Stimulated activated CD4-positive, alpha-beta T cell treated with anti-CD3 and anti-CD28 coated beads, TNF-alpha, amount 100 ng/mL, for 48 hours (primary cell): Measurements from ENCODE around the gene CXADR.
A peak's percentile ranks its signal among the peaks of the same experiment; 100 is the strongest.

Experiments
- DNase-seq, 3 donors: peaks; one replicate each; pipeline ENCODE4 v3.0.0-alpha.2; 2020; ENCODE audit warnings: low read depth in 3 of 3

The CXADR gene

GRCh38 chr21:17597680-17598079 is 84.8 kb downstream of the CXADR start:
- no peak for DNase-seq

DNA sequence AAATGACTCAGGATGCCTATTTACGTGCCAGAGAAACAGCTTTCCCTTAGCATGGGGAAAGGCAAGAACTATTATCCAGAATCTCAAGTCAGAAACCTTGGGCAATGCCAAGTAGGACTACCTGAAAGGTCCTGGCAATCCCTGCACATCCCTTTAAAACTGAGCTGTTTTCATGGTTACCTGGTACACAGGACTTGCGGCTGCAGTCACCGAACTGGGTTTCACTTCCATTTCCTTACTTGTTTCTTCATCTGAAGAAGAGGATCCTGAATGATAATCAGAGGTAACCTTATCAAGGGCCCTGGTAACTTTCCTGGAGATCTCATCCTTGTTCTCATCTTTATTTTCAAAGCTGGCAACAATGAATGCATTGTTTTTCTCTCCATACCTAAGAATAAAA is 85.6 kb downstream of the CXADR start:
- DNase-seq, result no peak

GRCh38 chr21:17602874-17603273 is 90.0 kb downstream of the CXADR start:
- no peak for DNase-seq

GRCh38 chr21:17607684-17608083 is 94.8 kb downstream of the CXADR start:
- DNase-seq, result no peak

GRCh38 chr21:17609681-17610080 is 96.8 kb downstream of the CXADR start:
- DNase-seq, result no peak

- DNase-seq, result no peak
These were observed 98.1 kb downstream of the CXADR start for GRCh38 chr21:17610911-17611310.

DNA sequence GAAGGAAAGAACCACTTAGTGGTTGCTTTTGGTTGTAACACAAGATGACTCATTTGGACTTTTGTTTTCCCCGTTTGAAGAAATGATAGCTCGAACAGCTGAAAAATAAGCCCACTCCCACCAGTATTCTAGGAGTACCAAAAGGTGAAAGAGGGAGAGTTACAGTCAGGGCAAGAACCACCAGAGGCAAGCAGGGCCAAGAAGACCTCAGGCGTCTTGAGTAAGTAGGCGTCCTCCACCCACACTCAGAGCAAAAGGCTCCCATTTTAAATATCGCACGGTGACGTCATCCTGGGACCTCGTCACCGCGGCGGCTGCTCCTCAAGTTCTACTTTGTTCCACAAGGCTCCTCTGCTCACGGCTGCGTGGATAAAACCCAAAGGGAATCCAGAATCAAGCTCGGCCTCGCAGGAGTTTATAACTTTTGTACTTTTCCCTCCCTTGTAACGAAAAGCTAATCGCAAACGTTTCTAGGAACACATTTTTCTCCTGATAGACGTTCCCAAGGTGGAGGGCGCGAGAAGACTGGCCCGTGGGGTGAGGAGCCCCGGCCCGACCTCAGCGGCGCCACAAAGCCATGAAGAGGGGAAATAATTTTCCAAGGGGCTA is 98.7 kb downstream of the CXADR start:
- peak; percentile 61 to 83 (median 69) for DNase-seq

GRCh38 chr21:17612023-17612564 is 99.3 kb downstream of the CXADR start:
- DNase-seq, result peak in 1 of 3 donors; percentile 9

- DNase-seq, result peak; percentile 58 to 77 (median 60)
These were observed 99.9 kb downstream of the CXADR start, which contains the start of gene BTG3 for GRCh38 chr21:17612565-17613241. Gene BTG3 (minus strand): TSS chr21:17612901. CDS start chr21:17609144, 3,757 bp downstream.

DNA sequence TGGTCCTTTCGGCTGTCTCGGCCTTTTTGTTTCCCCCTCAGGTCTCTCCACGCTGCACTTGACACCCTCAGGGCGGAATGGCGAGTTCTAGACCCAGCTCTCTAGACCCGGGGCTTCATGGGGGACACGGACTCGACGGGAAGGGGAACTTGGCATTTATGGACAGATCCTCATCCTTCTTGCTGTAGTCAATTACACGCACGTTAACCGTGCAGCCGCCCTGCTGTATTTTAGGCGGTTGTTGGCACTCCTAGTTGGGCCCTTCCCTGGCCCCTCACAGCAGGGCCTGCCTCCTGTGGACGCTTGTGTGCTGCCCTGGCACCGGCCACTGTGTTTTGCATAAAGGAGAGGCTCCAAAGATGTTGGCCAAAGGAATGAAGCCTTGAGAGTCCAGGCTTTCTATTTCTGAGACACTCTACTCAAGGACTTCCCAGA is 100.4 kb downstream of the CXADR start:
- DNase-seq, result peak in 1 of 3 donors; percentile 11

GRCh38 chr21:17616831-17617230 is 104.0 kb downstream of the CXADR start:
- DNase-seq, result no peak

DNA sequence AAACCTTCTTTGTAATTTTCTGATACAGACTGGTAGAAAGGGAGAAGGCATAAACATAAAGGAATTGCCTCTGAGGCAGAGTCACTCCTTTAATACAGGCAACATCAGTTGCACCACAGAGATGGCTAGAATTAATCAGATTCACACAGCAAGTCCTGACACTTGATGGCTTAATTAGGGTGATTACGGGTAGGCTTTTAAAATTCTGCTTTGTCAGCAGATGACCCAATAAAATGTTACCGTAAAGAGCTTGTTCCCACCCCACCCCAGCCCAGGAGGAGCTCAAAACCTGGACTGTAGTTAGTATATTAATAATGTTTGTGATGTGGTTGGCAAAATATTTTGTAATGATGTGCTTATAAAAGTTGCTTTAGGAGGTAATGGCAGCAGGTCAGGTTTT is 109.2 kb downstream of the CXADR start:
- DNase-seq, result no peak

GRCh38 chr21:17631195-17631594 is 118.4 kb downstream of the CXADR start:
- no peak for DNase-seq

GRCh38 chr21:17636711-17637110 is 123.9 kb downstream of the CXADR start:
- DNase-seq, result no peak

- no peak for DNase-seq
These were observed 128.0 kb downstream of the CXADR start for GRCh38 chr21:17640821-17641220.
